B cell (primary cell): ENCODE measurements around the gene MAN1A1. TPM values are rescaled to one million over a fixed set of nuclear protein-coding genes. Genes with fewer than 3 reads are reported as not detected.

ENCODE experiments used
- ATAC-seq: fragments of 200-7000 bp; cut with Tn5 transposase; one replicate; pipeline ENCODE4 v1.10.0; 2021; ENCODE audit warnings: low read depth, mild to moderate bottlenecking, moderate number of reproducible peaks, moderate library complexity
- CTCF ChIA-PET: fragments of 350-600 bp; sonication (Branson Sonifier 250); formaldehyde crosslinking; loops from one replicate; lab custom pipeline; 2021; ENCODE audit warnings: antibody characterized with exemption, inconsistent platforms; lab: Charles Lee
- POLR2A ChIA-PET: fragments of 350-600 bp; sonication (Branson Sonifier 250); formaldehyde crosslinking; loops from one replicate; lab custom pipeline; 2021; ENCODE audit warnings: antibody characterized with exemption; lab: Charles Lee
- DNase-seq: peaks from one replicate; pipeline ENCODE4 v3.0.0; 2013
- H2AFZ ChIP-seq: 2 replicates; pipeline ENCODE4 v1.6.1; 2012; ENCODE audit warnings: mild to moderate bottlenecking, low read depth, low read length; ENCODE audit not compliant: insufficient read depth, poor library complexity, severe bottlenecking
- H3K27ac ChIP-seq, 2 donors: 1 replicate in 1 of 2; 2 replicates in 1 of 2; pipeline ENCODE4 v1.5.1; 2012 to 2013; ENCODE audit warnings: low read length in 2 of 2, mild to moderate bottlenecking in 2 of 2, moderate library complexity in 1 of 2
- H3K27me3 ChIP-seq, 4 experiments: fragments of 200-600 bp in 1 of 4; sonication (generic) in 1 of 4; replicated peaks in 1 of 4; 1 replicate in 2 of 4; 2 replicates in 2 of 4; pipeline versions ENCODE4 v1.6.1 to v1.7.0; 2013 to 2016; ENCODE audit warnings: low read length in 3 of 4, mild to moderate bottlenecking in 2 of 4, mixed read lengths in 1 of 4, moderate library complexity in 1 of 4; ENCODE audit not compliant: insufficient read depth in 4 of 4, control insufficient read depth in 3 of 4; ENCODE audit errors: control extremely low read depth in 1 of 4
- H3K36me3 ChIP-seq, 2 experiments: replicated peaks in 1 of 2; 1 replicate in 1 of 2; 2 replicates in 1 of 2; pipeline versions ENCODE4 v1.6.1 to v1.7.1; 2013; ENCODE audit warnings: low read length in 1 of 2; ENCODE audit not compliant: insufficient read depth in 2 of 2, control insufficient read depth in 1 of 2; ENCODE audit errors: control extremely low read depth in 1 of 2, extremely low read depth in 1 of 2
- H3K4me1 ChIP-seq, 2 donors: fragments of 200-600 bp in 1 of 2; sonication (generic) in 1 of 2; 1 replicate in 1 of 2; 2 replicates in 1 of 2; pipeline versions ENCODE4 v1.5.1 to v1.6.1; 2013 to 2017; ENCODE audit warnings: low read length in 2 of 2; ENCODE audit not compliant: control insufficient read depth in 2 of 2, insufficient read depth in 2 of 2
- H3K4me2 ChIP-seq: replicated peaks from 2 replicates; pipeline ENCODE3; 2012; ENCODE audit warnings: mild to moderate bottlenecking, low read depth, low read length; ENCODE audit not compliant: poor library complexity, severe bottlenecking
- H3K4me3 ChIP-seq, 5 experiments: fragments of 200-600 bp in 1 of 5; sonication (generic) in 1 of 5; 1 replicate in 3 of 5; 2 replicates in 2 of 5; pipeline versions ENCODE4 v1.5.1 to v1.7.0; 2011 to 2016; ENCODE audit warnings: low read length in 4 of 5, mild to moderate bottlenecking in 4 of 5, low read depth in 2 of 5, control low read depth in 1 of 5, moderate library complexity in 1 of 5; ENCODE audit not compliant: insufficient read depth in 1 of 5; ENCODE audit errors: control extremely low read depth in 1 of 5, extremely low read depth in 1 of 5
- H3K79me2 ChIP-seq: fragments of 200-600 bp; sonication (generic); one replicate; pipeline ENCODE4 v1.6.0; 2016; ENCODE audit warnings: low read length; ENCODE audit not compliant: control insufficient read depth, insufficient read depth
- H3K9ac ChIP-seq: fragments of 200-600 bp; sonication (generic); 2 replicates; pipeline ENCODE4 v1.6.1; 2017; ENCODE audit warnings: mild to moderate bottlenecking, low read length, moderate library complexity
- H3K9me3 ChIP-seq, 3 donors: one replicate each; pipeline versions ENCODE4 v1.6.1 to v1.7.1; 2013; ENCODE audit warnings: low read length in 2 of 3; ENCODE audit not compliant: control insufficient read depth in 2 of 3, insufficient read depth in 1 of 3; ENCODE audit errors: control extremely low read depth in 1 of 3
- H4K20me1 ChIP-seq: 2 replicates; pipeline ENCODE4 v1.6.0; 2012; ENCODE audit warnings: mild to moderate bottlenecking, low read length; ENCODE audit not compliant: insufficient read depth, control insufficient read depth, poor library complexity, severe bottlenecking
- H3K27ac Mint-ChIP-seq: one replicate; pipeline ENCODE4 v1.8.0; 2021; ENCODE audit warnings: mixed read lengths
- H3K27me3 Mint-ChIP-seq: one replicate; pipeline ENCODE4 v1.8.0; 2021; ENCODE audit warnings: mixed read lengths
- H3K4me1 Mint-ChIP-seq: one replicate; pipeline ENCODE4 v1.8.0; 2021; ENCODE audit warnings: mixed read lengths
- H3K4me3 Mint-ChIP-seq: one replicate; pipeline ENCODE4 v1.8.0; 2021; ENCODE audit warnings: mixed read lengths
- H3K9me3 Mint-ChIP-seq: one replicate; pipeline ENCODE4 v1.8.0; 2022; ENCODE audit warnings: mixed read lengths; ENCODE audit not compliant: insufficient read depth
- CTCF ChIP-seq: fragments of 200-600 bp; IDR thresholded peaks from one replicate; pipeline ENCODE4 v1.8.0; 2022; ENCODE audit warnings: antibody characterized with exemption, mild to moderate bottlenecking
- EZH2 ChIP-seq: IDR thresholded peaks from 2 replicates; pipeline ENCODE4 v1.6.1; 2012; ENCODE audit warnings: borderline replicate concordance, low read depth, mild to moderate bottlenecking, moderate library complexity, low read length; ENCODE audit not compliant: insufficient read depth, poor library complexity, severe bottlenecking
- WGBS: methylation state at CpG from one replicate; pipeline ENCODE4 v1.1.5; 2013; ENCODE audit warnings: missing lambda C conversion rate; ENCODE audit not compliant: insufficient coverage; 5-methylcytosine and 5-hydroxymethylcytosine counted together
- intact Hi-C: fragments of 100-400 bp; cut with micrococcal nuclease; formaldehyde crosslinking; loops from one replicate; pipeline ENCODE4 v1.10.0; 2022
- polyA plus RNA-seq: library from polyadenylated mRNA; depleted of rRNA; stranded (reverse); fragments of >200 nt; gene quantifications from 2 replicates; pipeline ENCODE4 v1.2.3, GENCODE V29; 2012
- total RNA-seq, 2 donors: library from RNA; stranded (reverse); fragments of 120-200 nt in 1 of 2; gene quantifications; 1 replicate in 1 of 2; 2 replicates in 1 of 2; pipeline versions ENCODE4 v1.2.3 to v1.2.4, GENCODE V29; 2013 to 2022

The MAN1A1 gene
- total and polyA plus RNA-seq, 2 donors (not counting 1 experiment from before 2014, with no cell fraction given), result 5.1 to 31.7 TPM

DNA sequence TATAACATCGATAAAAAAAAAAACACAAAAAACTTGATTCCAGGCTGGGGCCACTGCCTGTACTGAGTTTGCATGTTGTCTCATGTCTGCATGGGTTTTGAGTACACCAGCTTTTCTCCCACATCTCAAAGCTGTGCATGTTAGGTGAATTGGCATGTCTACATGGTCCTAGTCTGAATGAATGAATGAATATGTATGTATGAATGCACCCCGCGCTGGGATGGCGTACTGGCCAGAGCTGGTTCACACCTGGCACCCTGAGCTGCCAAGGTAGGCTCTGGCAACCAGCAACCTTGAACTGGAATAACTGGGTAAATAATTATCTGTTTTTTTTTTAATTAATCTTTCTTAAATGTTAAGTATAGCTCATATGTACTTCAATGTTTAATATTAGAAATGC lies 131.0 kb downstream of the MAN1A1 start:
- TF ChIP-seq CTCF (no peak), EZH2 (no peak)
- H3K27me3 Mint-ChIP-seq, result no peaks in the 10 kb centered on the region
- ChIA-PET CTCF (no interaction called here), POLR2A (no interaction called here)
- DNase-seq, result no peak
- Histone ChIP-seq H3K9me3 (no peaks in the 10 kb centered on the region), H3K9ac (no peak overlapping the region), H3K27ac (no peak overlapping the region), H3K4me1 (no peaks in the 10 kb centered on the region), H2AFZ (no peak overlapping the region), H3K4me3 (no peak overlapping the region), H3K27me3 (no peaks in the 10 kb centered on the region), H3K4me2 (no peak overlapping the region), H3K79me2 (no peaks in the 10 kb centered on the region), H4K20me1 (no peaks in the 10 kb centered on the region), H3K36me3 (peaks cover 0 to 1% of the 10 kb centered on the region in 2 experiments)
- no peak for ATAC-seq
- no peaks in the 10 kb centered on the region for H3K9me3 Mint-ChIP-seq
- intact Hi-C loops, result no loop called here
- WGBS, result 100% methylated on average over 1 of the region's 4 CpGs
- no peaks in the 10 kb centered on the region for H3K4me1 Mint-ChIP-seq
- H3K4me3 Mint-ChIP-seq, result no peak overlapping the region
- no peak overlapping the region for H3K27ac Mint-ChIP-seq

- Mint-ChIP-seq H3K4me1 (no peaks in the 10 kb centered on the region), H3K27me3 (no peaks in the 10 kb centered on the region), H3K9me3 (no peaks in the 10 kb centered on the region), H3K27ac (no peak overlapping the region), H3K4me3 (no peak overlapping the region)
- Histone ChIP-seq H3K9me3 (no peaks in the 10 kb centered on the region), H3K9ac (no peak overlapping the region), H3K27me3 (no peaks in the 10 kb centered on the region), H3K27ac (no peak overlapping the region), H3K79me2 (no peaks in the 10 kb centered on the region), H3K4me2 (no peak overlapping the region), H2AFZ (no peak overlapping the region), H4K20me1 (no peaks in the 10 kb centered on the region), H3K36me3 (peaks cover 0 to 1% of the 10 kb centered on the region in 2 experiments), H3K4me3 (no peak overlapping the region), H3K4me1 (no peaks in the 10 kb centered on the region)
- intact Hi-C loops, result no loop called here
- DNase-seq, result no peak
- no peak for TF ChIP-seq CTCF
- no peak for TF ChIP-seq EZH2
- WGBS, result over 99% methylated on average over 7 of the region's 9 CpGs
- ChIA-PET CTCF (no interaction called here), POLR2A (no interaction called here)
- no peak for ATAC-seq
Observed at GRCh38 chr6:119215885-119216590, 133.5 kb downstream of the MAN1A1 start.
